ENCODE measurements around the gene MTCL1.

DNA sequence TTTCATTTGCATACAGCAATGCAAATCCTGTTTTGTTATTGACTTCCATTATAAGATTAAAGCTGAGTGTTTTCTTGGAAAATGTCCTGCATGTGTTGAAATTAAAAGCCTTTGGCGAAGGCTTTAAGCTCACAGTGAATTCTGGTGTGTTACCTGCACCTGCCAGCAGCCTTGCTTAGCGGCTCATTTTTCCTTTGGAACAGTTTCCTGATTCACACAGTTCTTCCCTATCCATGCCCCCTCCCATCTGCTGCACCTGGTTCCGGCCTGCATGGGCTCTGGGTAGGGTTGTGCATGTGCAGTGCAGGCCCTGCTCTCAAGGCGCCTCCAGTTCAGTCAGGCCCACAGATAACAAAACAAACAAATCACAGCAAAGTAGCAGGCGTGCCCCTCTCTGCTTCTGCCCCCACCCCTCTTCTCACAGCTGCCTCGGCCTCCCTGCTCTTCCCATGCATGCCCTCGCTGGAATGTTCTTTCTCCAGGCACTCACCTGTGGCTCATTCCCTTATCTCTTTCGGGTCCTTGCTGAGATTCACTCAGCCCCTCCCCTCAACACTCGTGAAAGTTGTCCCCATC is 15.8 kb downstream of the MTCL1 start:
- TF ChIP-seq, protein P1, sequence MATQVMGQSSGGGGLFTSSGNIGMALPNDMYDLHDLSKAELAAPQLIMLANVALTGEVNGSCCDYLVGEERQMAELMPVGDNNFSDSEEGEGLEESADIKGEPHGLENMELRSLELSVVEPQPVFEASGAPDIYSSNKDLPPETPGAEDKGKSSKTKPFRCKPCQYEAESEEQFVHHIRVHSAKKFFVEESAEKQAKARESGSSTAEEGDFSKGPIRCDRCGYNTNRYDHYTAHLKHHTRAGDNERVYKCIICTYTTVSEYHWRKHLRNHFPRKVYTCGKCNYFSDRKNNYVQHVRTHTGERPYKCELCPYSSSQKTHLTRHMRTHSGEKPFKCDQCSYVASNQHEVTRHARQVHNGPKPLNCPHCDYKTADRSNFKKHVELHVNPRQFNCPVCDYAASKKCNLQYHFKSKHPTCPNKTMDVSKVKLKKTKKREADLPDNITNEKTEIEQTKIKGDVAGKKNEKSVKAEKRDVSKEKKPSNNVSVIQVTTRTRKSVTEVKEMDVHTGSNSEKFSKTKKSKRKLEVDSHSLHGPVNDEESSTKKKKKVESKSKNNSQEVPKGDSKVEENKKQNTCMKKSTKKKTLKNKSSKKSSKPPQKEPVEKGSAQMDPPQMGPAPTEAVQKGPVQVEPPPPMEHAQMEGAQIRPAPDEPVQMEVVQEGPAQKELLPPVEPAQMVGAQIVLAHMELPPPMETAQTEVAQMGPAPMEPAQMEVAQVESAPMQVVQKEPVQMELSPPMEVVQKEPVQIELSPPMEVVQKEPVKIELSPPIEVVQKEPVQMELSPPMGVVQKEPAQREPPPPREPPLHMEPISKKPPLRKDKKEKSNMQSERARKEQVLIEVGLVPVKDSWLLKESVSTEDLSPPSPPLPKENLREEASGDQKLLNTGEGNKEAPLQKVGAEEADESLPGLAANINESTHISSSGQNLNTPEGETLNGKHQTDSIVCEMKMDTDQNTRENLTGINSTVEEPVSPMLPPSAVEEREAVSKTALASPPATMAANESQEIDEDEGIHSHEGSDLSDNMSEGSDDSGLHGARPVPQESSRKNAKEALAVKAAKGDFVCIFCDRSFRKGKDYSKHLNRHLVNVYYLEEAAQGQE (IDR thresholded peaks at IDR 0.05; ENCODE audit: insufficient read depth in 1 of 2, low read depth in 2 of 2, low read length in 1 of 2), result no peak
- TF ChIP-seq CTCF (IDR thresholded peaks at IDR 0.05) (no peak), SIN3A (IDR thresholded peaks at IDR 0.05; ENCODE audit: borderline replicate concordance, insufficient read depth, low read depth, low read length) (no peak), POLR2AphosphoS5 (IDR thresholded peaks at IDR 0.05; ENCODE audit: low read depth, low read length) (no peak)
